ENCODE data around the gene SCYL3.

- TF ChIP-seq, protein P1, sequence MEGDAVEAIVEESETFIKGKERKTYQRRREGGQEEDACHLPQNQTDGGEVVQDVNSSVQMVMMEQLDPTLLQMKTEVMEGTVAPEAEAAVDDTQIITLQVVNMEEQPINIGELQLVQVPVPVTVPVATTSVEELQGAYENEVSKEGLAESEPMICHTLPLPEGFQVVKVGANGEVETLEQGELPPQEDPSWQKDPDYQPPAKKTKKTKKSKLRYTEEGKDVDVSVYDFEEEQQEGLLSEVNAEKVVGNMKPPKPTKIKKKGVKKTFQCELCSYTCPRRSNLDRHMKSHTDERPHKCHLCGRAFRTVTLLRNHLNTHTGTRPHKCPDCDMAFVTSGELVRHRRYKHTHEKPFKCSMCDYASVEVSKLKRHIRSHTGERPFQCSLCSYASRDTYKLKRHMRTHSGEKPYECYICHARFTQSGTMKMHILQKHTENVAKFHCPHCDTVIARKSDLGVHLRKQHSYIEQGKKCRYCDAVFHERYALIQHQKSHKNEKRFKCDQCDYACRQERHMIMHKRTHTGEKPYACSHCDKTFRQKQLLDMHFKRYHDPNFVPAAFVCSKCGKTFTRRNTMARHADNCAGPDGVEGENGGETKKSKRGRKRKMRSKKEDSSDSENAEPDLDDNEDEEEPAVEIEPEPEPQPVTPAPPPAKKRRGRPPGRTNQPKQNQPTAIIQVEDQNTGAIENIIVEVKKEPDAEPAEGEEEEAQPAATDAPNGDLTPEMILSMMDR (conservative IDR thresholded peaks at IDR 0.05; ENCODE audit: low read depth in 2 of 2): no peak
- TF ChIP-seq POLR2AphosphoS5 (IDR thresholded peaks at IDR 0.05; ENCODE audit: low read depth): no peak
- TF ChIP-seq EZH2phosphoT487 (IDR thresholded peaks at IDR 0.05; ENCODE audit: unreplicated experiment): no peak
- TF ChIP-seq ETS1 (IDR thresholded peaks at IDR 0.05): no peak
Observed at GRCh38 chr1:169906938-169907337, 13.2 kb upstream of the SCYL3 start.
